ENCODE data around the gene EZR.

- no peak for TF ChIP-seq CTCF (IDR thresholded peaks at IDR 0.05)
- no peak for TF ChIP-seq POLR2A (IDR thresholded peaks at IDR 0.05)
These were observed 38.0 kb downstream of the EZR start for GRCh38 chr6:158780988-158781691.
